Panc1 (cell line): ENCODE data around the gene CHCHD6.

Experiments
- REST ChIP-seq, 2 experiments: IDR thresholded peaks; 2 replicates each; pipeline ENCODE4 v1.6.1; 2011 to 2012; ENCODE audit warnings: low read depth in 2 of 2, control low read depth in 1 of 2, low read length in 1 of 2, mild to moderate bottlenecking in 1 of 2, moderate library complexity in 1 of 2; ENCODE audit not compliant: insufficient read depth in 1 of 2
- TCF7L2 ChIP-seq: IDR thresholded peaks from 2 replicates; pipeline ENCODE4 v1.6.1; 2011; ENCODE audit warnings: mild to moderate bottlenecking, low read depth, low read length, inconsistent platforms
- TF ChIP-seq, protein P1 (sequence below): fragments of 450-650 bp; IDR thresholded peaks from 2 replicates; pipeline ENCODE4 v1.5.1; 2017; ENCODE audit warnings: mild to moderate bottlenecking

DNA sequence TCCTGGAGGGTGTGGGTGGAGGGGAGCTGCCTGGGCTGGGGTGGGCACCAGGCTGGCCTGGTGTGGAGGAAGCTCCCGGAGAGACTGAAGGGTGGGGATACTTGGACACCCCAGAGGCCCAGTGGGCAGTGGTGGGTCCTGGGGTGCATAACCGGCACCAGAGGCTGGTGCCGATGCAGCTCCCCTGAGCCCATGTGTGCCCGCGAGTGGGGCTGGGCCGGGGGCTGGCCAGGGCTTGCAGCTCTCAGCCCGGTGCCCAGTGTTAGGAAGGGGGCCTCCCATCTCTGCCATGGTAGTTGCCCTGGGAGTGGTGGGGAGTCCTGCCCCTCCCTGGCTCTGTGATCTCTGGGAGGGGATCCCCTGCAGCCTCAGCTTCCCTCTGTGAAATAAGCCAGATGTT, 288.2 kb downstream of the CHCHD6 start:
- TF ChIP-seq TCF7L2, result no peak
- TF ChIP-seq, protein P1, sequence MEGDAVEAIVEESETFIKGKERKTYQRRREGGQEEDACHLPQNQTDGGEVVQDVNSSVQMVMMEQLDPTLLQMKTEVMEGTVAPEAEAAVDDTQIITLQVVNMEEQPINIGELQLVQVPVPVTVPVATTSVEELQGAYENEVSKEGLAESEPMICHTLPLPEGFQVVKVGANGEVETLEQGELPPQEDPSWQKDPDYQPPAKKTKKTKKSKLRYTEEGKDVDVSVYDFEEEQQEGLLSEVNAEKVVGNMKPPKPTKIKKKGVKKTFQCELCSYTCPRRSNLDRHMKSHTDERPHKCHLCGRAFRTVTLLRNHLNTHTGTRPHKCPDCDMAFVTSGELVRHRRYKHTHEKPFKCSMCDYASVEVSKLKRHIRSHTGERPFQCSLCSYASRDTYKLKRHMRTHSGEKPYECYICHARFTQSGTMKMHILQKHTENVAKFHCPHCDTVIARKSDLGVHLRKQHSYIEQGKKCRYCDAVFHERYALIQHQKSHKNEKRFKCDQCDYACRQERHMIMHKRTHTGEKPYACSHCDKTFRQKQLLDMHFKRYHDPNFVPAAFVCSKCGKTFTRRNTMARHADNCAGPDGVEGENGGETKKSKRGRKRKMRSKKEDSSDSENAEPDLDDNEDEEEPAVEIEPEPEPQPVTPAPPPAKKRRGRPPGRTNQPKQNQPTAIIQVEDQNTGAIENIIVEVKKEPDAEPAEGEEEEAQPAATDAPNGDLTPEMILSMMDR, result no peak
- no peak for TF ChIP-seq REST (IDR thresholded peaks at IDR 0.05; ENCODE audit: insufficient read depth in 1 of 2, low read depth in 2 of 2, low read length in 1 of 2)
